ENCODE measurements around the gene SLC66A1.

Gene SLC66A1

DNA sequence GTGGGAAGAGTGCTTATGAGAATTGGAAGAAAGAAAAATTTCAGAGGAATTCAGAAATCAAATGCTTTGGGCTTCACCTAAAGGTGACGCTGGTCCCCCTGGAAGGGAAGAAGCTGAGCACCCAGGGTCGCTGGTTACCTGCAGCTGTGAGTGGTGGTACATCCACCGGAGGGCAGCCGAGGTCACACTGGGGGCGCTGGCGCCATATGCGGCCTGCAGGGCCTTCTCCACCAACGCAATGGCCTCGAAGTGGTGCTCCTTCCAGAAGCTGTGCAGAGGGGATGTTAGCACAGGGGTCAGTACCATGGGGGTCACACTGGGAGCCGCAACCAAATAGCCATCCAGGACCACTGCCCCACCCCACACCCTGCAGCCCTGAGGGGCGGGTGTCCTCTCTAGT lies 6.2 kb upstream of the SLC66A1 start:
- DNase-seq (ENCODE audit: low spot score) = no peak

DNA sequence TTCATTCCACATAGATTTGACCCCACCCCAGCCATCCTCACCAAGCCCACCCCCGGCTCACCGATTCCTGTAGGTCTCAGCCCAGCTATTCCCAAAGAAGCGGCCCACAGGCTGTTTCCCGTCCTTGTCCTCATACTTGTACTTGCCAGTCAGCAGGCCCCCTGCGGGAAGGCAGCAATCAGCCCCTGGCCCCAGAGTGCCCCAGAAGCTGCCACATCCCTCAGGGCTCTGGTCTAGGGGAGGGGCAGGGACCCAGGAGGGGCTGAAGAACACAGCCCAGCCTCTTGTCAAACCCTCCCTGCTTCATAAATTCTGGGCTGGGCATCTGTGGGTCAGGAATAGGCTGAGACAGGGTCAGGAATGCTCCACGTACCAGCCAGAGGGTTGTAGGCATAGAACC lies 5.2 kb upstream of the SLC66A1 start:
- DNase-seq (ENCODE audit: low spot score) = no peak

DNA sequence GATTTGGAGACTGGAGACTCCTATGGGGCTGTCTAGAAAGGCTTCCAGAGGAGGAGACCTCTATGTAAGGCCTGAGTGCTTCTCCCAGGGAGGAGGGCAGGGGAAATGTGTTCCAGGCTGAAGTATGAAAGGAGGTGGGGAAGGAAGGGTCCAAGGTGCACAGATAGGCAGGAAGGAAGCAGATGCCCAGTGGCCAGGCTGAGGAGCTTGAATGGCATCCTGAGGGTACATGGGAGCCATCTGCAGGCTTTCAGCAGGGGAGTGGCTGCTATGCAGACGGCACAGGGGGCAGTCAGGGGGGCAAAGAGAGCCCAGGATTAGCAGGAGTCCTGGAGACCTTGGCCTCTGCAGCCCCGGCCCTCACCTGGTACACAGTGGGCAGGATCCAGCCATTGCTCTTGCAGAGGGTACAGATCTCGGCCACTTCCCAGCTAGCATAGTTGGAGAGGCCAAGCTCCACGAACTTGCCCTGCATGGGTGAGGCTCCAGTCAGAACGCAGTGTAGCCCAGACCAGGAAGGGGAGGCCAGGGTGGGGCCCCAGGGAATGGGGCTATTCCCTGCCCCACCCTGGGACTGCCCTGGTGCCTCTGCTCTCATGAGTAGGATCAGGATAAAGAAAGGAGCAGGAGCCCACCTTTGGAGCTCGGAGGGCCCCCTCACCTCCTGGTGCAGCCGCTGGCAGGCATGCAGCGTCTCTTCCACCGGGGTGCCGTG lies 4.2 kb upstream of the SLC66A1 start:
- DNase-seq (ENCODE audit: low spot score) = no peak

DNA sequence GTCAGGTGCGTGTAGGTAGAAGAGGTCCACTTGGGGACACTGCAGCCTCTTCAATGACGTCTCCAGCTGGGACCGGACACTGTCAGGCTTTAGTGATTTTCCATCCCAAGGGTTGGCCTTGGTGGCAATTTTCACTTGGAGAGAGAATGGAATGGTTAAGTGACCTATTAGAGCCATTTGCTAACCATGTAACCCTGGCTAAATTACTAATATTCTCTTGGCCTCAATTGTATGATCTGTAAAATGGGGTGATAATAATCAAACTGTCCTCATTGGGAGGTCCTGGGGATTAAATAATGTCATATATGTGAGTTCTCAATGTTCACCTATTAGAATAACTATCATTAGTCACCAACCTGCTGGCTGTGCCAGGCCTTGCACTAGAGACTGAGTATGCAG lies 3.6 kb upstream of the SLC66A1 start:
- DNase-seq (ENCODE audit: low spot score) = no peak

DNA sequence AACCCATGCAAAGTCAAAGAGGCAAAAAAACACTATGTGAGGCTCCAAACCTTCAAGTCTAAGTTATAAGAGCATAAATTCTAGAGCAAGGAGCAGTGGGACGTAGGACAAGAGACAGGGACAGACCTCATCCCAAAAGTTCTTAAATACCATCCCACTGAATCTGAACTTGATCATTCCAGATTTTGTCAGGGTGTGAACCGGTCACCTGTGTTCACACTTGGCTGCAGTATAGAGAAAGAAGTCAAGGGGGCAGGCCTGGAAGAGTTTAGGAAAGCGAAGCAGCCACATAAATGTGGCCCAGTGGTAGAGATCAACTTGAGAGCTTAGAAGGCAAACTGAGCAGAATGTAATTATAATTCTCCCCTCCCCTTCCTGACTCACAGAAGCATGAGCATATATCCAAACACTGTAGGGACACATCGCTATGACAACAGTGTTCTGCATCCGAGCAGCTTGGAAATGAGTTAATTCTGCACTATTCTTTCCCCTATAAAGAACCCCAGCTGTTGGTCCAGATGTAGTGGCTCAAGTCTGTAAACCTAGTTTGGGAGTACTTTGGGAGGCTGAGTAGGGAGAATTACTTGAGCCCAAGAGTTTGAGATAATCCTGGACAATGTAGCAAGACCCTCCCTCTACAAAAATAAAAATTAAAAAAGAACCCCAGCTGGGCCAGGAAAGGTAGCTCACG lies 2.9 kb upstream of the SLC66A1 start:
- no peak for DNase-seq (ENCODE audit: low spot score)

DNA sequence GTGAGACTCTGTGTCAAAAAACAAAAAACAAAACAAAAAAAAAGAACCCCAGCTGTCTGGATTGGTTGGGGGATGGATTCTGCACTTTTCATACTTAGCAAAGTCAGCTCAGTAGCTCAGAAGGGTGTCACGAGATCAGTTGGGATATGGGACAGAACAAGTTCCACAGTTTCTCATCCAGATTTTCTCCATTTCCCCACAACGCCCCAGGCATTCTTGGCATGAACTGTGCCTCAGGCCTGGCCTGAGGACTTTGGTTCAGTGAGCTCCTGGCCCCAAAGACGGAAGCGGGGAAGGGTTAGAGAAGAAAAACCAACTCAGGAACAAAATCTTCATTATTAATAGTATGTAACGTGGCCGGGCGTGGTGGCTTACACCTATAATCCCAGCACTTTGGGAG lies 2.1 kb upstream of the SLC66A1 start:
- no peak for DNase-seq (ENCODE audit: low spot score)

DNA sequence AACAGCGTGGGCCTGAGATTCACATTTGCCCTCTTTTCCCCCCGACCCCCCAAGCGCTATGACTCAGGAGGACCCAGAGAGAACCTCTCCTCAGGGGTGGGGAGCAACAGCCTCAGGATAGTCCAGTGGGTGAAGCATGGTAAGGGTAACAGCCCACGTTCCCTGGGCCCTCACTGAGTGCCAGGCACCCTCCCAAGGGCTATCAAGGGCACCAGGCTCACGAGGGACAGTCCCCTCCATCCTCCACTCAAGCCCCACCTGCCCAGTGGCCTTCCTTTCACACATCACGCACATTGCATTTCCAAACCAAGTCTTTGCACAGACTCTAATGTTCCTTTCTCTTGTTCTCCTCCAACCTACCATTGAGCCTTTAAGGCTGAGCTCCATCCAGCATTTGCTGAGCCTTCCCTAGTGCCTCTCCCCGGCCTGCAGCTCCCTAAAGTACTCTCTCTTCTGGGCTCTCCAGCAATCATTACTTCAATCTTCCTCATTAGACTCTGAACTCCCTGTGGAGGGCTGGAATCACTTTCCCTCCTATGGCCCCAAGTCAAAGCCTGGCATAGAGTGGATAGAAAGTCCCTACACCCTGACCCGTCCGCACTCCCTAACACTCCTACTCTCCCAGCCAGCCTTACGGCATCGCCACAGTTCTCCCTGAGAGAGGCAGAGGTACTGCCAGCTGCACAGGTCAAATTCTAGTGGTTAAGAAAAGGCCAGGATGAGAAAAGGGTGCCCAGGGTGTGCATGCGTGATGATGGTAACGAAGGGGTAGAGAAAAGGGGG lies 1.2 kb upstream of the SLC66A1 start:
- peak; percentile 46 for DNase-seq (ENCODE audit: low spot score)

DNA sequence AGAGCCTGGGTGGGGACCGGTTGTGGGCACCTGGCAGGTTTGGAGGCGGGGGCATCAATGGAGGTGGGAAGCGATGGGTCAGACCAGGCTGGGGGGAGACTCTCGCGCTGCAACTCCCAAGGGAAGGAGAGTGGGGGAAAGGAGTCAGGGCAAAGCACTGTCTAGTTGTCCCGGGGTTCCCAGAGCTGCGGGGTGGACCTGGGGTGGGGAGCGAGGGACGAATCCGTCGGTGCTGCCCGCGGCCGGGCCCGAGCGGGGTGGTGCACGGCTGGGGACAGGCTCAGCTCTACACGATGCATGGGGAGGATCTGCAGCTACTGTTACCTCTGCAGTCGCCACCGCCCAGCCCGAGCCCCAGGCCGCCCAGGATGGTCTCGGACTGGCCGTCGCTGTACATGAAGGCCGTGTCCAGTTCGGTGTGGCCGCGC lies 609 bp upstream of the SLC66A1 start:
- no peak for DNase-seq (ENCODE audit: low spot score)

DNA sequence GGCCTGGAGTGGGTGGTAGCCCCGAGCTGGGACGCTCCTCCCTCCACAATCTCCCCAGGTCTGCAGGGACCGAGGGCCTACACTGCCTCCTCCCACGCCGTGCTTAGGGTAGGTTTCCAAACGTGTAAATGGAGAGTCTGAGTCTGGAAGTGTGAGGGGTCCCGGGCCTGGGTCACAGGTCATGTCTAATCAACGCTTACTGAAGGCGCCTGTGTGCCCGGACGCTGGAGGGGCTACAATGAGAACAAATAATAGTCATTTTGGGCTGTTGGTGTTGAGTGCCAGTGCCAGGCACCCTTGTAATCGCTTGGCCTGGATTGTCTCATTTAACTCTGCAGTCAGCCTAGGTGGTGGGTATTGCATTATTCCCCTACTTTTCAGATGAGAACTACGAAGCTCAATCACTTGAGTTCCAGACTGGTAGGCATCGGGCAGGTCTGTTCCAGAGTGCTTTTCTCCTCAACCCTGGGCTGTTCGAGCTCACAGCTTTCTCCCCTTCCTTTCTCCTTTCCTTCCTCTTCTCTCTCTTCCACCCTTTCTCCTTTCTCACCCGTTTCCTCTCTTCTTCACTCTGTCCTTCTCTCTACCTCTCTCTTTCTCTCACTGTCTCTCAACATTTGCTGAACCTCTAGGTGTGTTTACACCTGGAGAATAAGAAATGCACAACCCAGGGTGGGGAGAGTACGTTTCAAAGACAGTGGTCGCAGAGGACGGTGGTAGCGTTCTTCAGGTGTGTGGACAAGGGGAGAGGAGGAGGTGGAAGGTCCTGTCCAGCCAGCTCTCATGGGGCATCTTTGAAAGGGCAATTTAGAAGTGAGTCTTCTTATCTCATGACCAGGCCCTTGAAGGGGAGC lies 883 bp downstream of the SLC66A1 start:
- DNase-seq (ENCODE audit: low spot score) = no peak

DNA sequence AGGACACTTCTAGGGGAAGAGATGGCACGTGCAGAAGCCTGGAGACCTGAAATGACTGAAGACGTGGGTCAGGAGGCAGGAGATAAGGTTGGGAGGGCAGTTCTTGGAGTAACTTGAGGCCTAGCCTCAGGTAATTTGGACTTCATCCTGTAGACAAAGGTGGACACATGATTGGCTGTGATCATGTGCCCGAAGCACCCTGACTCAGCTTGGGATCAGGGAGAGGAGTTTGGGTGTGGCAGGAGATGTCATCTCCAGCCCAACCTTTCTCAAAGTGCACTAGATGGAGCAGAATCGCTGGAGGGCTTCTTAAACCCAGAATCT lies 1.5 kb downstream of the SLC66A1 start:
- DNase-seq (ENCODE audit: low spot score) = no peak

DNA sequence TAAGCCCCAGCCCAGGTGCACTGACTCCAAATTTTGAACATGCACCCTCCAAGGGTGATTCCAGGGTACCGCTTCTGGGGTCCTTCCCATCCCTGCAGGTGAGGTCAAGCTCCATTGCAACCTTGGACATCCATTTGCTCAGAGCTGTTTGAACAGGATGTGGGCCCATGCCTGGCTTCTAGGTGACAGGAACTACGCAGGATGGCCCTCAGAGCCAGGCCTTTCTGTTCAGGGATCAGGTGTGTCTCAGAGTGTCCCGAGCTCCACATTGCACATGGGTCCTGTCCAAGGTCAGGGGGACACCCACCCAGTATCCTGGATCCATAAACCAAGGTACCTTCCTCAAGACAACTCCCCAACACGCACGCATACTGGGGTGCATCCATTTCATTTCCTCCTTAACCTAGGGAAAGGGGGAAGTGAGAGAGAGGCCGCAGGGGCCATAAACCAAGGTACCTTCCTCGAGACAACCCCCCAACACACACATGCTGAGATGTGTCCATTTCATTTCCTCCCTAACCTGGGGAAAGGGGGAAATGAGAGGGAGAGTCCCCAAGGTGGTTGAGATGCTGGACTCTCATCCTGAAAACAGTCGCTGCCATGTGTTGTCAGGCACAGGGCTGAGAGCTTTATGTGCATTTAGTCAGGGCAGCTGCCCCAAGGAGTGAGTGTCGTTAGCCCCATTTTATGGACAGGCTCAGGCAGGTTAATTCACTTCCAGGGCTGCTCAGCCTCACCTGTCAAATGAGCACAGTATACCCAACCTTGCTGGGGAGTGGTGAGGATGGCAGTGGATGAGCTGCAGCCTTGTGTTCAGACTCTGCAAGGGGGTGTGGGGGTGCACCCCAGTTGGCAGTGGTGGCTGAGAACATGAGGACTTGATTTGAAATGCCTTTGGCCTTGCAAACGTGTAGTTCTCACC lies 2.1 kb downstream of the SLC66A1 start:
- no peak for DNase-seq (ENCODE audit: low spot score)

DNA sequence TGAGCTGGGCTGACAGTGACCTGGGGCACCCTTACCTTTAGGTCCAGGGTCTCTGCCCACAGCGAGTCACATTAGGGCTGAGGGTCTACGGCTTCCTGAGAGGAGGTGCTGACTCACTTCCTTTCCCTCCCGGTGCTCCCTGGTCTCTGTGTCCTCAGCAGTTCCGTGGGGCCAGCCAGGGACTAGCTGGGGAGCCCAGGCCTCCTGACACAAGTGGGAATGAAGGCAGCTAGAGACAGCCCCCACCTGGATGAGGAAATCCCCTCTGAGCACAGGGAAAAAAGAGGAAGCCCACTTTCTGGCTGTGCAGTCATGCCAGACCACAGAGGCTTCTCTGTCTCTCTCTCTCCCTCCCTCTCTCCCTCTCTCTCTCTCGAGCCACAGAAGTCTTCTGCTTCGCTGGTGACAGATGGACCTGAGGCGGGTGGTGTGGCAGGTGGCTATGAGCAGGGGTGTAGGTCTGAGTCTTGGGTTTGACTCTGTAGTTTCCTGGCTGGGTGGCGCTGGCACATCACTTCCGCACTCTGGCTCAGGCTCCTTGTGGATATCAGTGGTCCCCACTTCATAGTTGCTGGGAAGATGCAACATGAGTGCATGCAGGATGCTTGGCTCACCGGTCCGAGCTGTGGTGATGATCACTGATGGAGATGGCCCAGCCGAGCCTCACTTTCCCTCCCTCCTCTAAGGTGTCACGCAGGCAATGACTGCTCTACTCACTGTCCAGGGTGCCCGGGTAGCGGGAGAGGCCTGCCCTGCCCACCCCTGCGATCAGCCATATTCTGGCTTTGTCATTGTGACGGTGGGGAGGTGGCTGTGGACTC lies 3.5 kb downstream of the SLC66A1 start:
- DNase-seq (ENCODE audit: low spot score) = no peak

DNA sequence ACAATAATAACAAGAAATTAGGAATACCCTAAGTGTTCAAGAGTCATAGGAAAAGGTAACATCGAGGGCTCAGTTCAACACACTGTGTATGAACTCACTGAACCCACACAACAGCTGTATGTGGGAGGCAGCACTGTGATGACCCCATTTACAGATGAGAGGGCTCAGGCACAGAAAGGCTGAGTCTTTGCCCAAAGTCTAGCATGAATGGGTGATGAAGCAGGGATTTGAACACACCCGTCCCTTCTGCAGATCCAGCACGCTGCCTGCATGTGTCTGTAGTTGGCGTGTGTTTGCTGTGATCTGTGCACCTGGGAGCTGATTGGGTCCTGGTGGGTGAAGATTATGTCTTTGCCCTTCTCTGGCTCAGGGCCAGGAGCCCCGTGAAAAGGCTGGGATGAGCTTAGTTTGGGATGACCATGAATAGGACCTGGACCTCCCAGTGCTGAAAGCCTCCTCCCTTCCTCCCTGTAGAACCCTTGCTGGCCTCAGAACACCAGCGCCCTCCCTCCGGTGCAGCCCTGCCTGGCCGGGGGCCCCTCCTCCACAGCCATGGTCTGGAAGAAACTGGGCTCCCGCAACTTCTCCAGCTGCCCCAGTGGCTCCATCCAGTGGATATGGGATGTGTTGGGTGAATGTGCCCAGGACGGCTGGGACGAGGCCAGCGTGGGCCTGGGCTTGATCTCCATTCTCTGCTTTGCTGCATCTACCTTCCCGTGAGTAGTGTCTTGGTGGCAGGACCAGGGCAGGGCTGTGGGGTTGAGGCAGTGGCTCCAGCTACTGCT lies 5.2 kb downstream of the SLC66A1 start:
- no peak for DNase-seq (ENCODE audit: low spot score)

DNA sequence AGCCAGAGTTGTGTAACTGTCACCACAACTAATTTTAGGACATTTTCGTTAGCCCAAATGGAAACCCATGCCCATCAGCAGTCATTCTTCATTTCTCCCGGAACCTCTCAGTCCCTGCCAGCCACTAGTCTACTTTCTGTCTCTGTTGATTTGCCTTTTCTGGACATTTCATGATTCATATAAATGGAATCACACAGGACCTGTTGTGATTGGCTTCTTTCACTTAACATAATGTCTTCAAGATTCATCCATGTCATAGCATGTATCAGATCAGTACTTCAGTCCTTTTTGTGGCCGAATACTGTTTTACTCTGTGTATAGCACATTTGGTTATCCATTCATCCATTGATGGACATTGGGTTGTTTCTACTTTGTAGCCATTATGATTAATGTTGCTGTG lies 7.1 kb downstream of the SLC66A1 start:
- DNase-seq (ENCODE audit: low spot score) = no peak

DNA sequence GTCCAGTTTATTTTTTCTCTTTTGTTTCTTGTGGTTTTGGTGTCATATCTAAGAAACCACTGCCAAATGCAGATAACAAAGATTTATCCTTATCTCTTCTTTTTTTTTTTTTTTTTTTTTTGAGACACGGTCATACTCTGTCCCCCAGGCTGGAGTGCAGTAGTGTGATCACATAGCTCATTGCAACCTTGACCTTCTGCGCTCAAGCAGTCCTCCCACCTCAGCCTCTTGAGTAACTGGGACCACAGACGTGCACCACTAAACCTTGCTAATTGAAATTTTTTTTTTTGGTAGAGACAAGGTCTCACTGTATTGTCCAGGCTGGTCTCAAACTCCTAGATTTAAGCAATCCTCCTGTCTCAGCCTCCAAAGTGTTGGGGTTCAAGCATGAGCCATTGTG lies 8.9 kb downstream of the SLC66A1 start:
- DNase-seq (ENCODE audit: low spot score) = no peak

DNA sequence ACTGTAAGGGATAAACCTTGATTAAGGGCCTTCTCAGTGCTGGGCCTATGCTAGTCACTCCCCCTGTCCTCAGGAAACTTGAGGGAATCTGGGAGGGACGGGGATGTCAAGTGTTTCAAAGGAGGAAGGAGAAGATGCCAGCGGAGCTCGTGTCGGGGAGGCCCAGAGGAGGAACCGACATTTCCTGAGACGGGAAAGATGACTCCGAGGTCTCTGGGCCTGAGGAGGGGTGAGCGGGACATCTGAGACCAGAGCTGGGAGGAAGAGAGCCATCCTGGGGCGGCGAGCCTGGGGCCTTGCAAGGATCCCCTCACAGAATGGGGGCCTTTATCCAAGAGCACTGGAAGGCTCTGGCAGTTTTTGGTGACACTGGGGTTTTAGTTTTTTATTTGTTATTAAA lies 10.4 kb downstream of the SLC66A1 start:
- no peak for DNase-seq (ENCODE audit: low spot score)

DNA sequence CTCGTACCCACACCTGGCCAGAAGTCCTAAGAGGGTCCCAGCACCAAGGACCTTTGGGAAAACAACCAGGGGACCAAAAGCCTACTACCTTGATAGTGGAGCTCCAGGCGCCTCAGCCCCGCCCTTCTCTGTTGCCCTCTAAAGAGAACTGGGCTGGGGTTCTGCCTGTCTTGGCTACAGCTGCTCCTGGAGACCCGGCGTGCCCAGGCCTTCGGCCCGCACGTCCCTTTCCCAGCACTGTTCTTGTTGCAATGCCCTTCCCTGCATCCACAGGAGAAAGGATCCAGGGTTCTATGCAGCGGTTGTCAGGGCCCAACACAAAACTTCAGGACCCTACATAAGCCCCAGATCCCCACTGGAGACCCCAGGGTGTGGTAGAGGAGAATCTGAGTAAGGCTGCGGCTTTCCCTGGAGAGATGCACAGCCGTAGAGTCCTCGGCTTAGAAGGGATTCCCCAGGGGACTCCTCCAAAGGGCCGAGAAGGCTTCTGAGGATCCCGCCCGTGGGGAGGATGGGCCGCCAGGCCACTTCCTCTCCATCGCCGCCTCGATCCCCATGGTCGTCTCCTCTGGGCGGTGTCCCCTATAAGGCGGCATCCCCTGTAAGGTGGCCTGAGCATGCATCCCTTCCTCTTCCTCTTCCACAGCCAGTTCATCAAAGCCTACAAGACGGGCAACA lies 12.0 kb downstream of the SLC66A1 start:
- DNase-seq (ENCODE audit: low spot score) = no peak

DNA sequence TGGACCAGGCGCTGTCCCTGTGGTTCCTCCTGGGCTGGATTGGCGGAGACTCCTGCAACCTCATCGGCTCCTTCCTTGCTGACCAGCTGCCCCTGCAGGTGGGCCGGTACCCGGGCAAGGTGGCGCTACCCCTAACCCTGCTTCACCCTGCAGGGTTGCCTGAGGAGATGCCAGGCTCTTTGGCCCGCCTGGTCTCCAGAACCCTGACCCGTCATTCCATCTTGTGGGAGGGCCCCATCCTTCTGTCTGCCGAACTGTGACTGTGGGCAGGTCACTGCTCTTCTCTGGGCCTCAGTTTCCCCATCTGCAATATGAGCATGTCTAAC lies 12.5 kb downstream of the SLC66A1 start:
- no peak for DNase-seq (ENCODE audit: low spot score)

DNA sequence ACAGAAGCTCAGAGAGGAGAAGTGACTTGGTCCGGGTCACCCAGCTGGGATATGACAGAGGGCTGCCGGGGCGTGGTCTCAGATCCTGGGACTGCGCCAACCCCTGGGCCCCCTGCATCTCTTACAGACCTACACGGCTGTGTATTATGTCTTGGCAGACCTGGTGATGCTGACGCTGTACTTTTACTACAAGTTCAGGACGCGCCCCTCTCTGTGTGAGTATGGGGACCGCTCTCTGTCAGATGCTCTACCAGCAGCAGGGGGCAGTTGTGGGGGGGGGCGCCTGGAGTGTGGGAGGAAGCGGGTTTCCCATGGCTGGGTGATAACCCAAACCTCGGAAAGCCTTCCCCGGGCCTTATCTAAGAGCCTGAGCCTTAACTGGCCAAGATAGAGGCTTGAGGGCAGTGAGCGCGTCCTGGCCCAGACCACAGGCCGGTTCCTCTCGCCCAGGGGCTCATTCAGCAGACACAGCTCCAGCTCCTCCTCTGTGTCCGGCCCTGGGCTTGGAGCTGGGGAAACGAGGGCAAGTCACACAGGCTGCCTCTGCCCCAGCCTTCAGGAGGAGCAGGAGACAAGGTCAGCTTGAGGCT lies 13.3 kb downstream of the SLC66A1 start:
- no peak for DNase-seq (ENCODE audit: low spot score)
